DOHH2 (cell line): ENCODE results near the gene EIPR1.

ENCODE experiments used
- EZH2phosphoT487 ChIP-seq: fragments of 200-600 bp; sonication (generic); IDR thresholded peaks from 2 replicates; pipeline ENCODE4 v1.6.1; 2017; ENCODE audit warnings: borderline replicate concordance, mild to moderate bottlenecking, antibody characterized with exemption, low read length, moderate library complexity, mixed read lengths
- TF ChIP-seq, protein P1 (sequence below): fragments of 200-600 bp; sonication (generic); IDR thresholded peaks from one replicate; pipeline ENCODE4 v1.5.1; 2014; ENCODE audit warnings: antibody characterized with exemption, mild to moderate bottlenecking, low read depth, low read length; ENCODE audit not compliant: poor library complexity, severe bottlenecking

DNA sequence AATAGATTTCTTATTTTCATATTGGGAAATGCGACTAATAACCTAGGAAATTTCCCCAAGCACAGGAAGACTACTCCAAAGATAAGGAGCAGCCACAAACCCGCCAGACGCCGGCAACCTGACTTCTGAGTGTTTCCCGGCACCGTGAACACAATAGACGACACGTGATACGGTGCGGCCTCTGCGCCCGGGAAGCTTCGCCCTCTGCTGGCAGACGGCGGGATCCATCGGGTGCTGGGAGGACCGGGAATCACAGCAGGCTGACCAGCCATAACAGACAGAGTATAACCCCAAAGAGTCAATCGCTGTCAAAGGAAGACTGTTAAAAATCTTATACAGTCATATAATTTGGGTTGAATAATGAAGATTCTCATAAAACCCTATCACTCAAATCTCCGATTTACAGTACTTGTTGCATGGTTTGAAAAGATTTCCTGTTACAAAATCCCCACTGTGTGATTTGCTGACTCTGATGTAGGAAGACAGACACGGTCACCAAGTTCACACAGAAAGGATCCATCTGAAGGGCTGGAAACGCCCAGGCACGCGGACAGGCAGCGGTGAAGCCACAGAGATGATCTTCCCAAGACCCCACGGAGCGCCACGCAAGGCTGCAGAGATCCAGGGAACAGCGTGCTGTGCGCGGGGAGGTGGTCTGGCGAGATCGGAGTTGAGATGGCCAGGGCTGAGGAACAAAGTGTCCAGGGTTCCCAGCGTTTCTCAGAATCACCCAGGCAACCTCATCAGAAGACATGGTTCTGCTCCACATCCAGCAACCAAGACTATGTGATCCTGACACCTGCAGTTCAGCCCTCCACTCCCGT, 73.8 kb downstream of the EIPR1 start:
- TF ChIP-seq, protein P1, sequence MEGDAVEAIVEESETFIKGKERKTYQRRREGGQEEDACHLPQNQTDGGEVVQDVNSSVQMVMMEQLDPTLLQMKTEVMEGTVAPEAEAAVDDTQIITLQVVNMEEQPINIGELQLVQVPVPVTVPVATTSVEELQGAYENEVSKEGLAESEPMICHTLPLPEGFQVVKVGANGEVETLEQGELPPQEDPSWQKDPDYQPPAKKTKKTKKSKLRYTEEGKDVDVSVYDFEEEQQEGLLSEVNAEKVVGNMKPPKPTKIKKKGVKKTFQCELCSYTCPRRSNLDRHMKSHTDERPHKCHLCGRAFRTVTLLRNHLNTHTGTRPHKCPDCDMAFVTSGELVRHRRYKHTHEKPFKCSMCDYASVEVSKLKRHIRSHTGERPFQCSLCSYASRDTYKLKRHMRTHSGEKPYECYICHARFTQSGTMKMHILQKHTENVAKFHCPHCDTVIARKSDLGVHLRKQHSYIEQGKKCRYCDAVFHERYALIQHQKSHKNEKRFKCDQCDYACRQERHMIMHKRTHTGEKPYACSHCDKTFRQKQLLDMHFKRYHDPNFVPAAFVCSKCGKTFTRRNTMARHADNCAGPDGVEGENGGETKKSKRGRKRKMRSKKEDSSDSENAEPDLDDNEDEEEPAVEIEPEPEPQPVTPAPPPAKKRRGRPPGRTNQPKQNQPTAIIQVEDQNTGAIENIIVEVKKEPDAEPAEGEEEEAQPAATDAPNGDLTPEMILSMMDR: peak; percentile 90
- TF ChIP-seq EZH2phosphoT487: no peak
